HepG2 (cell line): ENCODE data around the gene TERC. TPM values are rescaled to one million over a fixed set of nuclear protein-coding genes. Genes with fewer than 3 reads are reported as not detected.
A peak's percentile ranks its signal among the peaks of the same experiment; 100 is the strongest.

Source experiments
- ATAC-seq: fragments of 200-7000 bp; cut with Tn5 transposase; 3 replicates; pipeline ENCODE4 v1.9.1; 2020; ENCODE audit warnings: mild to moderate bottlenecking, moderate library complexity
- BruUV-seq: library from RNA; stranded (reverse); fragments of 400-500 nt; replicated peaks from 2 replicates; lab custom pipeline; 2021; lab: Mats Ljungman, UMichigan
- CTCF ChIA-PET: fragments of 300-600 bp; formaldehyde crosslinking; extraction: SDS; loops from one replicate; lab custom pipeline; 2021; ENCODE audit warnings: low total read pairs, inconsistent platforms, low intra/inter-chr PET ratio; lab: Yijun Ruan, JAX
- POLR2A ChIA-PET: fragments of 350-600 bp; sonication (Branson Sonifier 250); formaldehyde crosslinking; loops from one replicate; lab custom pipeline; 2020; ENCODE audit warnings: antibody characterized with exemption, inconsistent platforms; lab: Yijun Ruan, JAX
- DNase-seq: peaks from one replicate; pipeline ENCODE4 v3.0.0-alpha.2; 2015; ENCODE audit warnings: low spot score
- FAIRE-seq: peaks from 3 replicates; lab custom pipeline; 2011; peaks lifted over from hg19 to GRCh38; lab: Jason Lieb, UNC
- H2AFZ ChIP-seq: one replicate; pipeline ENCODE4 v1.6.1; 2011; ENCODE audit warnings: low read length, inconsistent platforms
- H3K27ac ChIP-seq: fragments of 300-600 bp; 3 replicates; pipeline ENCODE4 v1.8.0; 2011; ENCODE audit warnings: mixed run types, mild to moderate bottlenecking, mixed read lengths, low read length, inconsistent platforms; ENCODE audit not compliant: insufficient read depth; ENCODE audit errors: extremely low read length
- H3K27me3 ChIP-seq, 2 experiments: fragments of 200-600 bp in 1 of 2; 2 replicates in 1 of 2; 3 replicates in 1 of 2; pipeline versions ENCODE4 v1.6.0 to v1.8.0; 2011; ENCODE audit warnings: low read length in 2 of 2, mild to moderate bottlenecking in 2 of 2, moderate library complexity in 2 of 2, inconsistent platforms in 1 of 2; ENCODE audit not compliant: insufficient read depth in 2 of 2, control insufficient read depth in 1 of 2
- H3K36me3 ChIP-seq, 2 experiments: fragments of 200-600 bp in 1 of 2; replicated peaks in 1 of 2; 2 replicates in 1 of 2; 3 replicates in 1 of 2; pipeline versions ENCODE4 v1.5.1 to v1.8.0; 2011; ENCODE audit warnings: low read length in 2 of 2, inconsistent platforms in 1 of 2; ENCODE audit not compliant: insufficient read depth in 2 of 2, control insufficient read depth in 1 of 2
- H3K4me1 ChIP-seq: 2 replicates; pipeline ENCODE4 v1.5.1; 2012; ENCODE audit warnings: low read length, inconsistent platforms; ENCODE audit not compliant: insufficient read depth
- H3K4me2 ChIP-seq: 2 replicates; pipeline ENCODE4 v1.6.0; 2011; ENCODE audit warnings: low read depth, low read length, inconsistent platforms
- H3K4me3 ChIP-seq, 3 experiments: fragments of 200-600 bp in 1 of 3; sonication (generic), shearing (Covaris generic) in 1 of 3; replicated peaks in 1 of 3; 2 replicates each; pipeline ENCODE4 v1.5.1; 2011 to 2016; ENCODE audit warnings: low read length in 3 of 3, inconsistent platforms in 2 of 3, low read depth in 2 of 3, mild to moderate bottlenecking in 2 of 3, control low read depth in 1 of 3, mixed read lengths in 1 of 3; ENCODE audit not compliant: insufficient read depth in 1 of 3
- H3K79me2 ChIP-seq: one replicate; pipeline ENCODE4 v1.6.1; 2011; ENCODE audit warnings: low read length, inconsistent platforms; ENCODE audit not compliant: insufficient read depth
- H3K9ac ChIP-seq: 2 replicates; pipeline ENCODE4 v1.6.0; 2011; ENCODE audit warnings: mild to moderate bottlenecking, low read depth, low read length, inconsistent platforms; ENCODE audit not compliant: insufficient read depth
- H3K9me3 ChIP-seq: 2 replicates; pipeline ENCODE4 v1.5.1; 2012; ENCODE audit warnings: mild to moderate bottlenecking, low read length
- H4K20me1 ChIP-seq: 2 replicates; pipeline ENCODE4 v1.6.0; 2011; ENCODE audit warnings: inconsistent platforms, mild to moderate bottlenecking, low read length, moderate library complexity; ENCODE audit not compliant: insufficient read depth
- CTCF ChIP-seq: sonication (generic); formaldehyde crosslinking; IDR thresholded peaks from 2 replicates; pipeline ENCODE4 v1.5.0; 2020; ENCODE audit warnings: mild to moderate bottlenecking, missing genetic modification reagents, moderate library complexity
- DBP ChIP-seq: sonication (generic); formaldehyde crosslinking; IDR thresholded peaks from 2 replicates; pipeline ENCODE4 v1.4.0; 2020; ENCODE audit warnings: missing genetic modification reagents; ENCODE audit errors: not compliant biosample characterization
- EEA1 ChIP-seq: sonication (generic); formaldehyde crosslinking; IDR thresholded peaks from 2 replicates; pipeline ENCODE4 v1.5.1; 2020; ENCODE audit warnings: mild to moderate bottlenecking, missing genetic modification reagents, borderline replicate concordance
- GABPA ChIP-seq, 2 experiments: IDR thresholded peaks; 2 replicates each; pipeline ENCODE4 v1.6.1; 2011 to 2016; ENCODE audit warnings: low read depth in 2 of 2, low read length in 1 of 2, missing biosample characterization in 1 of 2, missing genetic modification characterization in 1 of 2
- HDAC2 ChIP-seq: sonication (generic); formaldehyde crosslinking; IDR thresholded peaks from 2 replicates; pipeline ENCODE4 v1.4.0; 2020; ENCODE audit warnings: missing genetic modification reagents
- KLF13 ChIP-seq: sonication (generic); formaldehyde crosslinking; IDR thresholded peaks from 2 replicates; pipeline ENCODE4 v1.4.0; 2020; ENCODE audit warnings: mild to moderate bottlenecking, missing genetic modification reagents
- NCOA5 ChIP-seq: sonication (generic); formaldehyde crosslinking; IDR thresholded peaks from 2 replicates; pipeline ENCODE4 v1.4.0; 2020; ENCODE audit warnings: missing genetic modification reagents
- NRL ChIP-seq: sonication (generic); formaldehyde crosslinking; IDR thresholded peaks from 2 replicates; pipeline ENCODE4 v1.5.0; 2020; ENCODE audit warnings: missing genetic modification reagents, mild to moderate bottlenecking, moderate library complexity, borderline replicate concordance
- PAX8 ChIP-seq: sonication (generic); formaldehyde crosslinking; IDR thresholded peaks from 2 replicates; pipeline ENCODE4 v1.8.0; 2022; ENCODE audit warnings: mild to moderate bottlenecking, missing genetic modification reagents, borderline replicate concordance
- USF2 ChIP-seq, 2 experiments: sonication (generic) in 1 of 2; formaldehyde crosslinking in 1 of 2; IDR thresholded peaks; 2 replicates each; pipeline versions ENCODE4 v1.5.1 to v1.6.1; 2011 to 2020; ENCODE audit warnings: borderline replicate concordance in 1 of 2, low read depth in 1 of 2, low read length in 1 of 2, mild to moderate bottlenecking in 1 of 2, missing genetic modification reagents in 1 of 2, moderate library complexity in 1 of 2
- ZFX ChIP-seq: sonication (generic); formaldehyde crosslinking; IDR thresholded peaks from 2 replicates; pipeline ENCODE4 v1.4.0; 2020; ENCODE audit warnings: mild to moderate bottlenecking, low read depth, missing genetic modification reagents, moderate library complexity
- ZKSCAN5 ChIP-seq: sonication (generic); formaldehyde crosslinking; IDR thresholded peaks from 2 replicates; pipeline ENCODE4 v1.5.1; 2020; ENCODE audit warnings: mild to moderate bottlenecking, missing genetic modification reagents
- ZNF143 ChIP-seq: sonication (generic); formaldehyde crosslinking; IDR thresholded peaks from 2 replicates; pipeline ENCODE4 v1.4.0; 2020; ENCODE audit warnings: missing genetic modification reagents
- ZNF160 ChIP-seq: sonication (generic); formaldehyde crosslinking; IDR thresholded peaks from 2 replicates; pipeline ENCODE4 v1.8.0; 2022; ENCODE audit warnings: mild to moderate bottlenecking, inconsistent platforms, missing genetic modification reagents
- ZNF343 ChIP-seq: sonication (generic); formaldehyde crosslinking; IDR thresholded peaks from 2 replicates; pipeline ENCODE4 v1.4.0; 2020; ENCODE audit warnings: mild to moderate bottlenecking, missing genetic modification reagents
- ZNF572 ChIP-seq: sonication (generic); formaldehyde crosslinking; IDR thresholded peaks from 2 replicates; pipeline ENCODE4 v1.5.1; 2020; ENCODE audit warnings: mild to moderate bottlenecking, missing genetic modification reagents
- WGBS: methylation state at CpG from one replicate; pipeline ENCODE4 v1.1.6; 2017; ENCODE audit warnings: low lambda C conversion rate; 5-methylcytosine and 5-hydroxymethylcytosine counted together
- in situ Hi-C: cut with HindIII; loops from 2 replicates; pipeline ENCODE4 v1.10.0; 2017; ENCODE audit warnings: low pct_unique_long_range_greater_than_20kb; ENCODE audit not compliant: extremely low pct_ligation_motif_present
- intact Hi-C: fragments of 100-400 bp; cut with micrococcal nuclease; formaldehyde crosslinking; loops from one replicate; pipeline ENCODE4 v1.10.0; 2022; ENCODE audit not compliant: unreplicated experiment
- polyA plus RNA-seq, 8 experiments: library from polyadenylated mRNA; depleted of rRNA in 3 of 8; stranded (reverse) in 7 of 8; unstranded in 1 of 8; fragments of >200 nt; fragmentation: Illumina TruSeq in 4 of 8; extraction: Trizol in 4 of 8; gene quantifications; 2 replicates each; pipeline versions ENCODE4 v1.2.1 to v1.2.3, GENCODE V29; 2011 to 2016; ENCODE audit warnings: low read depth in 4 of 8, missing spikeins in 1 of 8, mixed read lengths in 1 of 8; ENCODE audit not compliant: insufficient read depth in 1 of 8
- total RNA-seq, 5 experiments: library from RNA; depleted of rRNA; stranded (reverse); fragments of >200 nt; fragmentation: Illumina TruSeq; extraction: Trizol; gene quantifications; 2 replicates each; pipeline ENCODE4 v1.2.3, GENCODE V29; 2016; ENCODE audit warnings: low read depth in 1 of 5

Gene TERC
- total and polyA plus RNA-seq, 2 of the 13 experiments (the other 11 are each of a cell fraction or from before 2014, with no cell fraction given): 1.3 to 74.6 TPM

GRCh38 chr3:169764882-169765612 lies at the start of gene TERC (continued):
- TF ChIP-seq ZFX (CRISPR knock-in tag) (peak; percentile 84), ZKSCAN5 (CRISPR knock-in tag) (no peak), ZNF143 (CRISPR knock-in tag) (no peak)

- ChIA-PET CTCF (no interaction called here), POLR2A (no interaction called here)
- no peaks in the 10 kb centered on the region for H4K20me1 ChIP-seq
- WGBS: 50% methylated on average over 27 of the region's 27 CpGs
- H3K9ac ChIP-seq: no peak overlapping the region
- DNase-seq: peak; percentile 33
- H3K4me2 ChIP-seq: peak overlapping the region; percentile 51
- ATAC-seq: peak; percentile 83
- H3K9me3 ChIP-seq: peaks cover 7% of the 10 kb centered on the region
- peak overlapping the region in 1 of 3 experiments; percentile 7; a peak in 2 of 6 replicates for H3K4me3 ChIP-seq
- H2AFZ ChIP-seq: no peak overlapping the region
- peaks cover 14% of the 10 kb centered on the region for H3K4me1 ChIP-seq
- H3K36me3 ChIP-seq: no peaks in the 10 kb centered on the region
- no peak for FAIRE-seq
- peaks cover 0 to 14% of the 10 kb centered on the region in 2 experiments; a peak in 2 of 5 replicates for H3K27me3 ChIP-seq
- no TSS peak for BruUV-seq
- intact Hi-C loops (no loop called here), in situ Hi-C loops (no loop called here)
- H3K27ac ChIP-seq: no peak overlapping the region
- H3K79me2 ChIP-seq: no peaks in the 10 kb centered on the region
- TF ChIP-seq CTCF (peak; percentile 69), DBP (CRISPR knock-in tag) (no peak), NCOA5 (CRISPR knock-in tag) (no peak), USF2 (IDR thresholded peaks at IDR 0.05; ENCODE audit: low read depth, low read length) (0 out of 2 replicates have a peak, but pooled peaks have one; percentile 18), USF2 (CRISPR knock-in tag; IDR thresholded peaks at IDR 0.05; ENCODE audit: borderline replicate concordance) (peak; percentile 55; the same call in 1 of the 2 replicates), PAX8 (CRISPR knock-in tag) (no peak), EEA1 (CRISPR knock-in tag) (no peak), ZNF160 (no peak), ZNF572 (CRISPR knock-in tag) (no peak), NRL (CRISPR knock-in tag) (0 out of 2 replicates have a peak, but pooled peaks have one; percentile 33), KLF13 (CRISPR knock-in tag) (no peak), HDAC2 (CRISPR knock-in tag) (0 out of 2 replicates have a peak, but pooled peaks have one; percentile 19), GABPA (IDR thresholded peaks at IDR 0.05; ENCODE audit: low read depth, low read length) (no peak), GABPA (CRISPR knock-in tag; IDR thresholded peaks at IDR 0.05; ENCODE audit: low read depth) (no peak), ZNF343 (CRISPR knock-in tag) (no peak)
Observed at GRCh38 chr3:169813757-169814517, 49.1 kb upstream of the TERC start.
